ENCODE data around the gene ATOH8.

The ATOH8 gene

DNA sequence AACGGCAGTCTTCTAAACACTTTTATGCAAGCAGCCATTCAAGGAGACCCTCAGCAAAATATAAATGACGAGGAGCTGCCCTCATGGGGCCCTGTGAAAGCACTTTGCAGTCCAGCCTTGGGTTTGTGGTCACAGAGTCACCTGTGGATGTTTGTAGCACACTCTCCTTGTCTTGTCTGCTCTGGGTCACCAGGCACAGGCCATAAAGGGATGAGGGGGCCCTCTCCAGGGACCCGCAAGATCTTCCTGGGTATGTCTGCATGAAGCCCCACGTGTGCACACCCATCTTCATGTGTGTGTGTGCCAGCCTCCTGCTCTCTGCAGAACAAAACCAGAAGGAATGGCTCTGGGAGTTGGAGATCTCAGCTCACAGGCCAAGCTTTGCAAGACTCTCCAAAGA, 36.2 kb downstream of the ATOH8 start:
- DNase-seq (ENCODE audit: low read depth in 1 of 2, low spot score in 1 of 2), result peak in 1 of 2 experiments; percentile 15
- Histone ChIP-seq H3K27me3 (ENCODE audit: insufficient read depth, poor library complexity, severe bottlenecking) (no peaks in the 10 kb centered on the region), H3K27ac (replicated peaks) (peak overlapping the region; percentile 60), H3K4me3 (replicated peaks; ENCODE audit: insufficient read depth, low read length) (no peak overlapping the region)
- no peak for TF ChIP-seq SPI1 (IDR thresholded peaks at IDR 0.05; ENCODE audit: borderline replicate concordance, low read depth)
- no peak for TF ChIP-seq POLR2AphosphoS5 (IDR thresholded peaks at IDR 0.05; ENCODE audit: low read depth)
- TF ChIP-seq GABPA (IDR thresholded peaks at IDR 0.05; ENCODE audit: low read depth), result no peak
- TF ChIP-seq, protein P1, sequence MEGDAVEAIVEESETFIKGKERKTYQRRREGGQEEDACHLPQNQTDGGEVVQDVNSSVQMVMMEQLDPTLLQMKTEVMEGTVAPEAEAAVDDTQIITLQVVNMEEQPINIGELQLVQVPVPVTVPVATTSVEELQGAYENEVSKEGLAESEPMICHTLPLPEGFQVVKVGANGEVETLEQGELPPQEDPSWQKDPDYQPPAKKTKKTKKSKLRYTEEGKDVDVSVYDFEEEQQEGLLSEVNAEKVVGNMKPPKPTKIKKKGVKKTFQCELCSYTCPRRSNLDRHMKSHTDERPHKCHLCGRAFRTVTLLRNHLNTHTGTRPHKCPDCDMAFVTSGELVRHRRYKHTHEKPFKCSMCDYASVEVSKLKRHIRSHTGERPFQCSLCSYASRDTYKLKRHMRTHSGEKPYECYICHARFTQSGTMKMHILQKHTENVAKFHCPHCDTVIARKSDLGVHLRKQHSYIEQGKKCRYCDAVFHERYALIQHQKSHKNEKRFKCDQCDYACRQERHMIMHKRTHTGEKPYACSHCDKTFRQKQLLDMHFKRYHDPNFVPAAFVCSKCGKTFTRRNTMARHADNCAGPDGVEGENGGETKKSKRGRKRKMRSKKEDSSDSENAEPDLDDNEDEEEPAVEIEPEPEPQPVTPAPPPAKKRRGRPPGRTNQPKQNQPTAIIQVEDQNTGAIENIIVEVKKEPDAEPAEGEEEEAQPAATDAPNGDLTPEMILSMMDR (IDR thresholded peaks at IDR 0.05; ENCODE audit: insufficient read depth, low read length), result no peak
- TF ChIP-seq, protein P2, sequence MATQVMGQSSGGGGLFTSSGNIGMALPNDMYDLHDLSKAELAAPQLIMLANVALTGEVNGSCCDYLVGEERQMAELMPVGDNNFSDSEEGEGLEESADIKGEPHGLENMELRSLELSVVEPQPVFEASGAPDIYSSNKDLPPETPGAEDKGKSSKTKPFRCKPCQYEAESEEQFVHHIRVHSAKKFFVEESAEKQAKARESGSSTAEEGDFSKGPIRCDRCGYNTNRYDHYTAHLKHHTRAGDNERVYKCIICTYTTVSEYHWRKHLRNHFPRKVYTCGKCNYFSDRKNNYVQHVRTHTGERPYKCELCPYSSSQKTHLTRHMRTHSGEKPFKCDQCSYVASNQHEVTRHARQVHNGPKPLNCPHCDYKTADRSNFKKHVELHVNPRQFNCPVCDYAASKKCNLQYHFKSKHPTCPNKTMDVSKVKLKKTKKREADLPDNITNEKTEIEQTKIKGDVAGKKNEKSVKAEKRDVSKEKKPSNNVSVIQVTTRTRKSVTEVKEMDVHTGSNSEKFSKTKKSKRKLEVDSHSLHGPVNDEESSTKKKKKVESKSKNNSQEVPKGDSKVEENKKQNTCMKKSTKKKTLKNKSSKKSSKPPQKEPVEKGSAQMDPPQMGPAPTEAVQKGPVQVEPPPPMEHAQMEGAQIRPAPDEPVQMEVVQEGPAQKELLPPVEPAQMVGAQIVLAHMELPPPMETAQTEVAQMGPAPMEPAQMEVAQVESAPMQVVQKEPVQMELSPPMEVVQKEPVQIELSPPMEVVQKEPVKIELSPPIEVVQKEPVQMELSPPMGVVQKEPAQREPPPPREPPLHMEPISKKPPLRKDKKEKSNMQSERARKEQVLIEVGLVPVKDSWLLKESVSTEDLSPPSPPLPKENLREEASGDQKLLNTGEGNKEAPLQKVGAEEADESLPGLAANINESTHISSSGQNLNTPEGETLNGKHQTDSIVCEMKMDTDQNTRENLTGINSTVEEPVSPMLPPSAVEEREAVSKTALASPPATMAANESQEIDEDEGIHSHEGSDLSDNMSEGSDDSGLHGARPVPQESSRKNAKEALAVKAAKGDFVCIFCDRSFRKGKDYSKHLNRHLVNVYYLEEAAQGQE (IDR thresholded peaks at IDR 0.05; ENCODE audit: insufficient replicate concordance, low read depth), result no peak

DNA sequence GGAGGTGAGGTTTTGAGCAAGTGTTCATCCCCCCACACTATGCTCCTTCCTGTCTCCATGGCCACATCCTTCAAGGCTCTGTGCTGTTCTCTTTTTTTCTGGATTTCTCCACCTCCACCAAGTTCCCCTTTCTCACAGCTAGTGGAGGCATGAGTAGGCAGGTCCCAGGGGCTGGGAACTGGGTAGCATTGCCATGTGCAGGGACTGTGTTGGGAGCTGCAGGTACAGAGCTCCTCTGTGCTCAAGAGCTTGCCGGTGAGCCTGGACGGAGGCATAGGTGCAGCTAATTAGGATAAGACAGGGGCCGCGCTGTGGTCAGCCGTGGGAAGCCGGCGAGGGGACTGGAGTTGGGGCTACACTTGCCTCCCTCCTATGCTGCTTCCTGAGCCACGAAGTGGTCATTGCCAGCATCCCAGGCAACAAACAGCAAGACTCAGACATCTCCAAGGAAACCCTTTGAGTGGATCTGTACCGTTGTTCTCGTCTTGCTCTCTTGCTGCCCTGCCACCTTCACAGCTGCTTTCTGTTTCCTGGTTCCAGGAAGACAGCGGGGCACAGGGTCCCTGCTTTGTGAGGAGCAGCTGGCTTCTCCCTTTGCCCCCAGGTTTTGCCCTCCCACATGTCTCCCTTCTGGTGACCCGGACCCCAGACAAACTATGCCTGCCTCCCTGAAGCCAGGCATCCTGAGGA, 36.9 kb downstream of the ATOH8 start:
- DNase-seq (ENCODE audit: low read depth in 1 of 2, low spot score in 1 of 2), result peak; percentile 66 to 92
- Histone ChIP-seq H3K4me3 (replicated peaks; ENCODE audit: insufficient read depth, low read length) (no peak overlapping the region), H3K27me3 (ENCODE audit: insufficient read depth, poor library complexity, severe bottlenecking) (no peaks in the 10 kb centered on the region), H3K27ac (replicated peaks) (peak overlapping the region; percentile 60)
- TF ChIP-seq GABPA (IDR thresholded peaks at IDR 0.05; ENCODE audit: low read depth) (no peak), SPI1 (IDR thresholded peaks at IDR 0.05; ENCODE audit: borderline replicate concordance, low read depth) (peak; percentile 94), POLR2AphosphoS5 (IDR thresholded peaks at IDR 0.05; ENCODE audit: low read depth) (peak; percentile 53; the same call in 1 of the 2 replicates)
- TF ChIP-seq, protein P2 (IDR thresholded peaks at IDR 0.05; ENCODE audit: insufficient replicate concordance, low read depth), result no peak
- TF ChIP-seq, protein P1 (IDR thresholded peaks at IDR 0.05; ENCODE audit: insufficient read depth, low read length), result no peak

DNA sequence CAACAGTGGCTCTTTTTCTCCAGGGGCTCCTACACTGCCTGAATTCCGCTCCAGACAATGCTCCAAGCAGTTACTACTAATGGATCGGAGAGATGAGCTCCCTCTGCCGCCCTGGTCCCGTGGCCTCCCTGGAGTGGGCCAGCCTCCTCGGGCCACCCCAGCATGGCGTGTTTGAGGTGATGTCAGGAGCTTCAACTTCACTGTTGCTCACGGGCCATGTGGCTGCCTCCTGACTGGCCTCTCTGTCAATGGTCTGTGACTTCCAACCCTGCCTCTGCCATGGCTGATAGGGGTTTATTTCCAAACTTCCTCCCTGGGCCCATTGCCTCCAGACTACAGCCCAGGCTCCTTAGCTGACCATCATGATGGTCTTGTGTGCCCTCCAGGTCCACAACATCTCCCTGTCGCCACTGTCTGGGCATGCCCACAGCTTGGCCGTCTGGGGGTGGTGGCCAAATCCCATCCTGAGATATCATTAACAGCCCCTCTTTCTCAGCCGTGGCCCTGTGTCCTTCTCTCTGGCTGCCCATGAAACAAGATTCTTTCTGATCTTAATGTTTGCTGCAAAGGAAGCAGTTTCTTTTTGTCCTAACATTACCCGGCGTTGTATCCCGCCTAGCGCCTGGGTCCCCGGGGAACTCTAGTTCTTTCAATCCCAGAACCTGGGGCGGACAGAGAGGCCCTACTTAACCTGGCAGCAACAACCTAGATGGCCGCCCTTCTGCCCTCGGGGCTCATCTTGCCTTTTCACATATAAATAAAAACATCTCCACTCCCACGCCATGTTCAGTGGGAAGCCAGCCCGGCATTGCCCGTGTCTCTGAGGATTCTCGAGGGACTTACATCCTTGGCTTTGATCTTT, 38.1 kb downstream of the ATOH8 start:
- TF ChIP-seq POLR2AphosphoS5 (IDR thresholded peaks at IDR 0.05; ENCODE audit: low read depth) (no peak), SPI1 (IDR thresholded peaks at IDR 0.05; ENCODE audit: borderline replicate concordance, low read depth) (no peak), GABPA (IDR thresholded peaks at IDR 0.05; ENCODE audit: low read depth) (no peak)
- TF ChIP-seq, protein P2 (IDR thresholded peaks at IDR 0.05; ENCODE audit: insufficient replicate concordance, low read depth), result no peak
- TF ChIP-seq, protein P1 (IDR thresholded peaks at IDR 0.05; ENCODE audit: insufficient read depth, low read length), result no peak
- no peaks in the 10 kb centered on the region for H3K27me3 ChIP-seq (ENCODE audit: insufficient read depth, poor library complexity, severe bottlenecking)
- H3K27ac ChIP-seq (replicated peaks), result no peak overlapping the region
- no peak for DNase-seq (ENCODE audit: low read depth in 1 of 2, low spot score in 1 of 2)
- no peak overlapping the region for H3K4me3 ChIP-seq (replicated peaks; ENCODE audit: insufficient read depth, low read length)
